ENCODE results near the gene PDLIM4.

PDLIM4 gene

DNA sequence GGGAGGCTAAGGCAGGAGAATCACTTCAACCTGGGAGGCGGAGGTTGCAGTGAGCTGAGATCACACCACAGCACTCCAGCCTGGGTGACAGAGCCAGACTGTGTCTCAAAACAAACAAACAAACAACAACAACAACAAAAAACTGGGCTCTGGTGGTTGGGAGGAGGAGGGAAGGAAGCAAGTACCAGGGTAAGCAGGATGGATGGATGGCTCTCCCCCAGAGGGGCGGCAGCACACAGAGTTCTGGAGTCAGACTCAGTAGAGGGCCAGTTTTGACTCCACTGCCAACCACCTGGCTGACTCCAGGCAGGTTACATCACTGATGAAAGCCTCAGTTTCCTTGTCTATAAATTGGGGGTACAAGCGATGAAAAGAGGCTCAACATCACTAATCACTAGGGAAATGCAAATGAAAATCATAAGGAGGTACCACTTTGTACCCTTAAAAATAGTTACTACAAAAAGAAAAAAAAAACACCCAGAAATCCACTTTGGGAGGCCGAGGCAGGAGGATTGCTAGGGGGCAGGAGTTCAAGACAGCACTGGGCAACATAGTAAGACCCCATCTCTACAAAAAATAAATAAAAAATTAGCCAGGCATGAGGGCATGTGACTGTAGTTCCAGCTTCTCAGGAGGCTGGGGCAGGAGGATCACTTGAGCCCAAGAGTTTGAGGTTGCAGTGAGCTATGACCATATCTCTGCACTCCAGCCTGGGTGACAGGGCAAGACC lies 39.9 kb downstream of the PDLIM4 start:
- H3K9ac ChIP-seq (ENCODE audit: low read depth in 1 of 2, low read length in 2 of 2) = no peak overlapping the region
- peaks cover 48 to 59% of the 10 kb centered on the region in 2 donors for H3K4me1 ChIP-seq (ENCODE audit: control insufficient read depth in 1 of 2, insufficient read depth in 2 of 2, low read length in 2 of 2)
- no peak overlapping the region for H3K4me3 ChIP-seq (ENCODE audit: low read depth in 1 of 2, low read length in 2 of 2)
- no peak overlapping the region for H3K27ac ChIP-seq (ENCODE audit: low read depth, low read length)
- H3K9me3 ChIP-seq (ENCODE audit: control insufficient read depth in 1 of 2, low read length in 2 of 2) = no peaks in the 10 kb centered on the region
- H3K36me3 ChIP-seq (ENCODE audit: control insufficient read depth in 1 of 2, insufficient read depth in 2 of 2, low read length in 2 of 2) = no peaks in the 10 kb centered on the region
- no peaks in the 10 kb centered on the region for H3K27me3 ChIP-seq (ENCODE audit: control insufficient read depth in 1 of 2, insufficient read depth in 2 of 2, low read length in 2 of 2)

DNA sequence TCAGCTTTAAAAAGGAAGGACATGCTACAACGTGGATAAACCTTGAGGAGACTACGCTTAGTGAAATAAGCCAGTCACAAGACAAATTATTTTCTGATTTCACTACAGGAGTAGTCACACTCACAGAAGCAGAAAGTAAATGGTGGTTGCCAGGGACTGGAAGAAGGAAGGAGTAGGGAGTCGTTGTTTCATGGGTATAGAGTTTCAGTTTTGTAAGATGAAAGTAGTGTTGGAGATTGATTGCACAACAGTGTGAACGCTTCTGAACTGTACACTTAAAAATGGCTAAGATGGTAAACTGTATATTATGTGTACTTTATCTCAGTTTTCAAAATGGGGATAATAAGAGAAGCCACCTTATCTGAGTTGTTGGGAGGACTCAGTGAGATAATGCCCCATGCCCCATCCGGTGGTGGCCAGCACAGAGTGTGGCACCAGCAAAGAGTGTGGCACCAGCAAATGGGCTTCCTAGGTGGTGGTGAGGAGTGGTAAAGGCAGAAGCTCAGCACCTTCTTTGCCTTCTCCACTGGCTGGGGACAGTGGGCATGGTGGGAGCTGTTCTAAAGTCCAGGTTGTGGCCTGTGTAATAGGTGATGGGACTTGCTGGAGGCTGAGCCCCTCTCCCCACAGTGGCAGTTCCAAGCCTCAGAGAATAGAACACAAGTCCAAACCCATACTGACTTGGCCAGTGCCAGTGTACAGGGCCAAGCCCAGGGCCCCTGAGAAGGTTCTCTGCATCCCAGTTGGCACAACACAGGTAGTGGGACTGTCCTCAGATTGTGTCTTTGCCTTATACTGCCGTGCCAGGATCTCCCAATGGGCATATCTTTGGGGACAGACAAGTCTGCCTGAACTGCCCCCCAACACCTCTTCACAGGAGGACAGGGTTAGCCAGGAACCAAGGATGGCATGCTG lies 41.1 kb downstream of the PDLIM4 start:
- no peak overlapping the region for H3K9ac ChIP-seq (ENCODE audit: low read depth in 1 of 2, low read length in 2 of 2)
- H3K4me1 ChIP-seq (ENCODE audit: control insufficient read depth in 1 of 2, insufficient read depth in 2 of 2, low read length in 2 of 2) = peaks cover 41 to 51% of the 10 kb centered on the region in 2 donors
- H3K4me3 ChIP-seq (ENCODE audit: low read depth in 1 of 2, low read length in 2 of 2) = no peak overlapping the region
- H3K36me3 ChIP-seq (ENCODE audit: control insufficient read depth in 1 of 2, insufficient read depth in 2 of 2, low read length in 2 of 2) = no peaks in the 10 kb centered on the region
- H3K9me3 ChIP-seq (ENCODE audit: control insufficient read depth in 1 of 2, low read length in 2 of 2) = no peaks in the 10 kb centered on the region
- no peak overlapping the region for H3K27ac ChIP-seq (ENCODE audit: low read depth, low read length)
- H3K27me3 ChIP-seq (ENCODE audit: control insufficient read depth in 1 of 2, insufficient read depth in 2 of 2, low read length in 2 of 2) = no peaks in the 10 kb centered on the region

DNA sequence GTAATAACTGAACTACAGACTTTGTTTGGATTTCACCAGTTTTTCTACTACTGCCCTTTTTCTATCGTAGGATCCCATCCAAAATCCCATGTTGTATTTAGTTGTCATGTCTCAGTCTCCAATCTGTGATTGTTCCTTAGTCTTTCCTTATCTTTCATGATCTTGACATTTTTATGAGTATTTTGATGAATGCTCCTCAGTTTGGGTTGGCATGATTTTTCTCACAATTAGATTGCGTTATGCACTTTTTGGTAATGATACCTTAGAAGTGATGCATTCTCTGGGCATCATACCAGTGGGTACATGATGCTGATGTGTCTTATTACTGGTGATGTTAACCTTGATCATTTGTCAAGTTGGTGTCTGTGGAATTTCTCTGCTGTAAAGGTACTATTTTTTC lies 42.4 kb downstream of the PDLIM4 start:
- H3K9me3 ChIP-seq (ENCODE audit: control insufficient read depth in 1 of 2, low read length in 2 of 2) = no peaks in the 10 kb centered on the region
- no peaks in the 10 kb centered on the region for H3K27me3 ChIP-seq (ENCODE audit: control insufficient read depth in 1 of 2, insufficient read depth in 2 of 2, low read length in 2 of 2)
- H3K9ac ChIP-seq (ENCODE audit: low read depth in 1 of 2, low read length in 2 of 2) = no peak overlapping the region
- peaks cover 41 to 44% of the 10 kb centered on the region in 2 donors for H3K4me1 ChIP-seq (ENCODE audit: control insufficient read depth in 1 of 2, insufficient read depth in 2 of 2, low read length in 2 of 2)
- H3K27ac ChIP-seq (ENCODE audit: low read depth, low read length) = no peak overlapping the region
- no peak overlapping the region for H3K4me3 ChIP-seq (ENCODE audit: low read depth in 1 of 2, low read length in 2 of 2)
- H3K36me3 ChIP-seq (ENCODE audit: control insufficient read depth in 1 of 2, insufficient read depth in 2 of 2, low read length in 2 of 2) = no peaks in the 10 kb centered on the region

GRCh38 chr5:132300577-132301343 lies 43.3 kb downstream of the PDLIM4 start:
- peaks cover 36 to 37% of the 10 kb centered on the region in 2 donors for H3K4me1 ChIP-seq (ENCODE audit: control insufficient read depth in 1 of 2, insufficient read depth in 2 of 2, low read length in 2 of 2)
- H3K27ac ChIP-seq (ENCODE audit: low read depth, low read length) = no peak overlapping the region
- H3K9me3 ChIP-seq (ENCODE audit: control insufficient read depth in 1 of 2, low read length in 2 of 2) = peaks cover 3 to 8% of the 10 kb centered on the region in 2 donors
- H3K9ac ChIP-seq (ENCODE audit: low read depth in 1 of 2, low read length in 2 of 2) = no peak overlapping the region
- H3K36me3 ChIP-seq (ENCODE audit: control insufficient read depth in 1 of 2, insufficient read depth in 2 of 2, low read length in 2 of 2) = no peaks in the 10 kb centered on the region
- no peaks in the 10 kb centered on the region for H3K27me3 ChIP-seq (ENCODE audit: control insufficient read depth in 1 of 2, insufficient read depth in 2 of 2, low read length in 2 of 2)
- H3K4me3 ChIP-seq (ENCODE audit: low read depth in 1 of 2, low read length in 2 of 2) = no peak overlapping the region

DNA sequence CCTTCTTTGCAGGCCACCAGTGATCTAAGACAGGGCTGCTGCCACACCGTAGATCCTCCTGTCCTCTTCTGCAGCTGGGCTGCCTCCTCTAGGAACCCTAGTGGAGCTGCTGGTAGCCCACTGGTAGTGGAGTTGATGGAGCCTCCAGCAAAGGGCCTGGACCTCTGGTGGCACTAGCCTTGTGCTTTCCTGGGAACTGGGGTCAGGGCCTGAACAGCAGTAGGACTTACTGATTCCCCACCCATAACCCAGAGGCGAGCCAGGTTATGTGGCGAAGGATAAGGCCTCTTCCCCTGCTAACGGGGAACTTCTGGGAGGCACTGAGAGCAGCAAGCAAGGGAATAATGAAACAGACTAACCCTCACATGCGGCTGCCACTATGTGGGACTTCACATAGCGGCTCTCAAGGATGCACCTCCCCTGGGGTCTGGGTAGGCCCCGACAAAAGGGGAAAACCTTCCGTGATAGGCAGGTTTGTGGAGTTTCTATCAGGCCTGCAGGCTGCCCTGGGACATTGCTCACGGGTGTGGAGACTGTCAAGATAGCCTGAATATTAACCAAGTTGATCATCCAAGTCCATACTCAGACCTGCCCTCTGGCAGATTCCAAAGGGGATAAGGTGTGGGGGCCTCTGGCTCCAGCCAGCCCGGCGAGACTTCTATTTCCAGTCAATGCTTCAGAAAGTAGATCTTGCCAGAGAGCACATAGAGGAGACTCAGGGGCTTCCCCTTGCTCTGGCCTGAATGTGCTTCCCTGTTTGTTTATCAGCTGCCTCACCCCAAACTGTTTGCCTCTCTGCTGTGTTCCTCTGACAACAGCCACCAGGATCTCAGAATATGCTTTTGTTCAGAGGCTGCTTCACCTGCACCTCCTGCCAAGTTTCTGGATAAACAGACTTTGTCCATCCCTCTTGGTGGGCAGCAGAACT lies 44.1 kb downstream of the PDLIM4 start:
- H3K4me3 ChIP-seq (ENCODE audit: low read depth in 1 of 2, low read length in 2 of 2) = no peak overlapping the region
- H3K36me3 ChIP-seq (ENCODE audit: control insufficient read depth in 1 of 2, insufficient read depth in 2 of 2, low read length in 2 of 2) = no peaks in the 10 kb centered on the region
- H3K27ac ChIP-seq (ENCODE audit: low read depth, low read length) = peak overlapping the region; percentile 39
- peak overlapping the region; percentile 13 to 28 for H3K9ac ChIP-seq (ENCODE audit: low read depth in 1 of 2, low read length in 2 of 2)
- peaks cover 31 to 33% of the 10 kb centered on the region in 2 donors for H3K4me1 ChIP-seq (ENCODE audit: control insufficient read depth in 1 of 2, insufficient read depth in 2 of 2, low read length in 2 of 2)
- no peaks in the 10 kb centered on the region for H3K27me3 ChIP-seq (ENCODE audit: control insufficient read depth in 1 of 2, insufficient read depth in 2 of 2, low read length in 2 of 2)
- peaks cover 6 to 11% of the 10 kb centered on the region in 2 donors for H3K9me3 ChIP-seq (ENCODE audit: control insufficient read depth in 1 of 2, low read length in 2 of 2)

GRCh38 chr5:132302413-132302812 lies 44.9 kb downstream of the PDLIM4 start:
- Histone ChIP-seq H3K36me3 (ENCODE audit: control insufficient read depth in 1 of 2, insufficient read depth in 2 of 2, low read length in 2 of 2) (no peaks in the 10 kb centered on the region), H3K9ac (ENCODE audit: low read depth in 1 of 2, low read length in 2 of 2) (peak overlapping the region; percentile 6 to 13), H3K27me3 (ENCODE audit: control insufficient read depth in 1 of 2, insufficient read depth in 2 of 2, low read length in 2 of 2) (no peaks in the 10 kb centered on the region), H3K4me1 (ENCODE audit: control insufficient read depth in 1 of 2, insufficient read depth in 2 of 2, low read length in 2 of 2) (peaks cover 31 to 34% of the 10 kb centered on the region in 2 donors), H3K9me3 (ENCODE audit: control insufficient read depth in 1 of 2, low read length in 2 of 2) (peaks cover 6 to 11% of the 10 kb centered on the region in 2 donors), H3K4me3 (ENCODE audit: low read depth in 1 of 2, low read length in 2 of 2) (no peak overlapping the region), H3K27ac (ENCODE audit: low read depth, low read length) (peak overlapping the region; percentile 39)

- H3K27ac ChIP-seq (ENCODE audit: low read depth, low read length) = no peak overlapping the region
- H3K27me3 ChIP-seq (ENCODE audit: control insufficient read depth in 1 of 2, insufficient read depth in 2 of 2, low read length in 2 of 2) = no peaks in the 10 kb centered on the region
- no peak overlapping the region for H3K9ac ChIP-seq (ENCODE audit: low read depth in 1 of 2, low read length in 2 of 2)
- peaks cover 6 to 11% of the 10 kb centered on the region in 2 donors for H3K9me3 ChIP-seq (ENCODE audit: control insufficient read depth in 1 of 2, low read length in 2 of 2)
- peaks cover 43 to 45% of the 10 kb centered on the region in 2 donors for H3K4me1 ChIP-seq (ENCODE audit: control insufficient read depth in 1 of 2, insufficient read depth in 2 of 2, low read length in 2 of 2)
- no peak overlapping the region for H3K4me3 ChIP-seq (ENCODE audit: low read depth in 1 of 2, low read length in 2 of 2)
- no peaks in the 10 kb centered on the region for H3K36me3 ChIP-seq (ENCODE audit: control insufficient read depth in 1 of 2, insufficient read depth in 2 of 2, low read length in 2 of 2)
Observed at GRCh38 chr5:132303589-132303988, 46.1 kb downstream of the PDLIM4 start.

DNA sequence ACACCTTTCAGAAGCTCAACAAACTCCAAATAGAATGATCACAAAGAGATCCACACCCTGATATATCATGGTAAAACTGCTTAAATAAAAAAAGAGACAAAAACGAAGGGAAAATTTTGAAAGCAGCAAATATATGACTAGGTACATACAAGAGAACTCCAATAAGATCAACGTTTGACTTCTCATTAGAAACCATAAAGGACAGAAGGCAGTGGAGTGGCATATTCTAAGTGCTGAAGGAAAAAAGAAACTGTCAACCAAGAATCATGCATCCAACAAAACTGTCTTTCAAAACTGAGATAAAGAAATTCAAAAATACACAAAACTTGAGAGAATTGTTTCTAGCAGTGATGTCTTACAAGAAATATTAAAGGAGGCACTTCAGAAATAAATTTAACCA lies 47.9 kb downstream of the PDLIM4 start:
- Histone ChIP-seq H3K4me3 (ENCODE audit: low read depth in 1 of 2, low read length in 2 of 2) (no peak overlapping the region), H3K4me1 (ENCODE audit: control insufficient read depth in 1 of 2, insufficient read depth in 2 of 2, low read length in 2 of 2) (peaks cover 53 to 54% of the 10 kb centered on the region in 2 donors), H3K9ac (ENCODE audit: low read depth in 1 of 2, low read length in 2 of 2) (no peak overlapping the region), H3K9me3 (ENCODE audit: control insufficient read depth in 1 of 2, low read length in 2 of 2) (peaks cover 6 to 11% of the 10 kb centered on the region in 2 donors), H3K36me3 (ENCODE audit: control insufficient read depth in 1 of 2, insufficient read depth in 2 of 2, low read length in 2 of 2) (no peaks in the 10 kb centered on the region), H3K27me3 (ENCODE audit: control insufficient read depth in 1 of 2, insufficient read depth in 2 of 2, low read length in 2 of 2) (no peaks in the 10 kb centered on the region), H3K27ac (ENCODE audit: low read depth, low read length) (no peak overlapping the region)

DNA sequence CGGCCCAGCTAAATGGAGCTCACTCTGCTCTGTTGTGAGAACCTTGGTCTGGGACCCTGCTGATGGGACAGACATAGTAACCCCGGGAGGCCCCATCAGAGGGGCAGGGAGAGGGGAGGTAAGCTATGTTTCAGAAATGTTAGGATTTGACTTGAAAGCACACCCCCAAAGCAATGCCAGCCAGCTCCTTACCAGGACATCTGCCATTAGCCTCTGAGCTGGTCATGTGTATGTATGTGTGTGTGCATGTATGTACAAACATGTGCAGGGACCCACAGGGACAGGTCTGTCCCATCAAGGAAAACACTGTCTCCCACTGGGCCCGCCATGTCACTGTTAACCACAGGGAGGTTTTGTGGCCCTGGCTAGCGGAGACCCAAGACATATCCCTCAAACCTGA lies 51.2 kb downstream of the PDLIM4 start:
- peaks cover 6 to 11% of the 10 kb centered on the region in 2 donors for H3K9me3 ChIP-seq (ENCODE audit: control insufficient read depth in 1 of 2, low read length in 2 of 2)
- H3K36me3 ChIP-seq (ENCODE audit: control insufficient read depth in 1 of 2, insufficient read depth in 2 of 2, low read length in 2 of 2) = no peaks in the 10 kb centered on the region
- peaks cover 36% of the 10 kb centered on the region in 2 donors for H3K4me1 ChIP-seq (ENCODE audit: control insufficient read depth in 1 of 2, insufficient read depth in 2 of 2, low read length in 2 of 2)
- no peak overlapping the region for H3K4me3 ChIP-seq (ENCODE audit: low read depth in 1 of 2, low read length in 2 of 2)
- H3K9ac ChIP-seq (ENCODE audit: low read depth in 1 of 2, low read length in 2 of 2) = no peak overlapping the region
- no peaks in the 10 kb centered on the region for H3K27me3 ChIP-seq (ENCODE audit: control insufficient read depth in 1 of 2, insufficient read depth in 2 of 2, low read length in 2 of 2)
- H3K27ac ChIP-seq (ENCODE audit: low read depth, low read length) = no peak overlapping the region
